ENCODE data around the gene MACROD1.

MACROD1 gene

DNA sequence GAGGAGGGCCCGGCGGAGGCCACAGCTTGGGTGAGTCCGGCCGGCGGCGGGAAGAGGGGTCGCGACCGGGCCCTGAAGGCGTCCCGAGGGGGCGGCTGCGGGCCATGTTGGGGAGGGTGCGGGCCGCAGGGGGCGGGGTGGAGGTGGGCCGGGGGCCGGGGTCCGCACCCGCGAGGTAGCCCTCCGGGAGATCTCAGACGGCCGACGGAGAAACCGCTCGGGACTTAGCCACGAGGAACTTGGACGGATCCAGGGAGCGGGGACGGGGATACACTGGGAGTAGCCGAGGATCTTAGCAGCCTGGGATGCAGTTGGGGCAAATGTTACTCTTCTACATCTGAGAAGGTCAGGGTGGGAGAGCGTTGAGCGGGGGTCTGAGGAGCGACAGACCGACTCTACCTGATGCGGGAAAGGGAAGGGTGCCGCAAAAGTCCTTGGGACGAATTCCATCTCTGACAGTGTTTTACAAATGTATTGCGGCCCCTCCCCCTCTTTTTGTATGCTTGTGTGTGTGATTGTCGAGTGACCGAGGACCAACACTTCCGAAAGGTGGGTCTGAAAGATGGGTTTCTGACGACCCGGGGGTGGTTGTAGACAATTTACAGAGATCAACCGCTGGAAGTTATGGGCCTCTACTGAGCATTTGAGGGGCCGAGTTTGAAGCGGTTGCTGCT lies 20.7 kb upstream of the MACROD1 start:
- TF ChIP-seq, protein P1, sequence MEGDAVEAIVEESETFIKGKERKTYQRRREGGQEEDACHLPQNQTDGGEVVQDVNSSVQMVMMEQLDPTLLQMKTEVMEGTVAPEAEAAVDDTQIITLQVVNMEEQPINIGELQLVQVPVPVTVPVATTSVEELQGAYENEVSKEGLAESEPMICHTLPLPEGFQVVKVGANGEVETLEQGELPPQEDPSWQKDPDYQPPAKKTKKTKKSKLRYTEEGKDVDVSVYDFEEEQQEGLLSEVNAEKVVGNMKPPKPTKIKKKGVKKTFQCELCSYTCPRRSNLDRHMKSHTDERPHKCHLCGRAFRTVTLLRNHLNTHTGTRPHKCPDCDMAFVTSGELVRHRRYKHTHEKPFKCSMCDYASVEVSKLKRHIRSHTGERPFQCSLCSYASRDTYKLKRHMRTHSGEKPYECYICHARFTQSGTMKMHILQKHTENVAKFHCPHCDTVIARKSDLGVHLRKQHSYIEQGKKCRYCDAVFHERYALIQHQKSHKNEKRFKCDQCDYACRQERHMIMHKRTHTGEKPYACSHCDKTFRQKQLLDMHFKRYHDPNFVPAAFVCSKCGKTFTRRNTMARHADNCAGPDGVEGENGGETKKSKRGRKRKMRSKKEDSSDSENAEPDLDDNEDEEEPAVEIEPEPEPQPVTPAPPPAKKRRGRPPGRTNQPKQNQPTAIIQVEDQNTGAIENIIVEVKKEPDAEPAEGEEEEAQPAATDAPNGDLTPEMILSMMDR (IDR thresholded peaks at IDR 0.05; ENCODE audit: unreplicated experiment in 3 of 3), result no peak
- Mint-ChIP-seq H3K27me3 (ENCODE audit: low read depth) (peaks cover 2% of the 10 kb centered on the region), H3K27ac (peak overlapping the region in 1 of 3 experiments; percentile 72), H3K9me3 (no peaks in the 10 kb centered on the region), H3K36me3 (ENCODE audit: low read depth) (peaks cover 9% of the 10 kb centered on the region), H3K4me1 (peaks cover 26% of the 10 kb centered on the region), H3K4me3 (no peak overlapping the region)

DNA sequence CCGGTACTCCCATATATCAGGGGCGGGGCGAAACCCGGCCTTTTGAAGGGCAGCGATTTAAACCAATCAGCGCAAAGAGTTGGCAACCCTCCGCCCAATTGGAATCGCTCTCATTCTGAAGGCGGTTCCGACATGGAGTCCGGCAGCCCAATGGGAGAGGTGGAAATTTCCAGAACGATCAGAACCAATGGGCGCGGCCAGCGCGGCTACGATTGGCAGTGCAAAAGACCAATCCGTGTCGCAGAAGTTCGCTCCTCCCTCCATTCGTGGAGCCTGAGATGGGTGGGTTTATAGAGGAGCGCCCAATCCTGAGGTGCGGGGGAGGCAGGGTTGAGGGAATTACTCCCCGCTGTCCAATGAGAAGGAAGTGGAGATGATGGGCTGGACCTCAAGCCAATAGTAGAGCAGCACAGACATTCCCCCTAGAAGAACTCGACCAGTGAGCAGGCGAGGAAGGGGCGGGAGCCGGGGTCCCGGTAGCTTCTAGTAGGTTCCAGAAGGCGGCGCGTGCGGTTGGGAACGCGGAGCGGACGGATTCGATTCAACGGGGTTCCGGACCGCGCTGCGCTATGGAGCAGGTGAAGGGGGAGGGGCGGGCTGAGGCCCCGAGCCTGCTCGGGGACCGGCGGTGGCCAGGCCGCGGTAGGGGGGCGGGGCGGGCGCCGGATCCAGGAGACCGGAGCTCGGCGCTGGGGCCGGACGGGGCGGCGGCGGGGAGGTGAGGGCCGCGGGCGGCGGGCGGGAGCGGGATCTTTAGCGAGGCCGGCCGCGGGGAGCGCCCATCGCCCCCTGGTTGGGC lies 20.0 kb upstream of the MACROD1 start, which contains the start of gene STIP1:
Gene STIP1 (plus strand): TSS at position 479 of the 799 bp plus-strand sequence. CDS start 91 bp downstream, at position 570.
- Mint-ChIP-seq H3K27ac (peak within 1 kb of the TSS; percentile 94 to 99 (median 95)), H3K4me1 (peaks cover 33% of the 10 kb centered on the region), H3K27me3 (ENCODE audit: low read depth) (peaks cover 4% of the 10 kb centered on the region), H3K4me3 (peak within 1 kb of the TSS; percentile 93 to 95 (median 95)), H3K9me3 (no peaks in the 10 kb centered on the region), H3K36me3 (ENCODE audit: low read depth) (peaks cover 9% of the 10 kb centered on the region)
- TF ChIP-seq, protein P1 (IDR thresholded peaks at IDR 0.05; ENCODE audit: unreplicated experiment in 3 of 3), result peak in 2 of 3 experiments; percentile 24 to 35

DNA sequence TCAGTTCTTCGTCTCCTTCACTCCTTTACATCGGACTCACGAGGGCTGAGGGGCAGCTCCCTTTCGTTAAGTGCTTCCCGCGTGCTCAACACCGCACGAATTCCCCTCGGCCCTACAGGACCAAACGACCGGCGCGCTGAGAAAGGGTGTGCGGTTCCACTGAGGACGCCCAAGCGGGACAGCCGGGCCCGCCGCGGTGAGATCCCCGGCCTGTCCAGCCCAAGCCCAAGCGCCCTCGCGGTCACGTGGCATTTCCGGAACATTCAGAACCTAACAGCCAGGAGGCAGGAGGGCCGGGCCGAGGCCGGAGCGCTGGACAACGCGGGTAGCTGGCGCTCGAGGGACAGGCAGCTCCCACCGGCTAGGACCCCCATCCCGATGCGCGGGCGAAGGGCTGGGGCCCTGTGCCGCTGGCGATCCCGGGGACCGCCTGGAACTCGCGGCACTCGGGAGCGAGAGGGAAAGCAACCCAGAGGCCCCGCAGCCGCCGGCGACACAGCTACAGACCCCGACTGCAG lies 19.3 kb upstream of the MACROD1 start:
- Mint-ChIP-seq H3K9me3 (no peaks in the 10 kb centered on the region), H3K27ac (peak overlapping the region; percentile 94 to 99 (median 95)), H3K27me3 (ENCODE audit: low read depth) (peaks cover 4% of the 10 kb centered on the region), H3K36me3 (ENCODE audit: low read depth) (peaks cover 4% of the 10 kb centered on the region), H3K4me1 (peaks cover 38% of the 10 kb centered on the region), H3K4me3 (peak overlapping the region; percentile 93 to 95 (median 95))
- TF ChIP-seq, protein P1 (IDR thresholded peaks at IDR 0.05; ENCODE audit: unreplicated experiment in 3 of 3), result peak; percentile 36 to 48 (median 40)

DNA sequence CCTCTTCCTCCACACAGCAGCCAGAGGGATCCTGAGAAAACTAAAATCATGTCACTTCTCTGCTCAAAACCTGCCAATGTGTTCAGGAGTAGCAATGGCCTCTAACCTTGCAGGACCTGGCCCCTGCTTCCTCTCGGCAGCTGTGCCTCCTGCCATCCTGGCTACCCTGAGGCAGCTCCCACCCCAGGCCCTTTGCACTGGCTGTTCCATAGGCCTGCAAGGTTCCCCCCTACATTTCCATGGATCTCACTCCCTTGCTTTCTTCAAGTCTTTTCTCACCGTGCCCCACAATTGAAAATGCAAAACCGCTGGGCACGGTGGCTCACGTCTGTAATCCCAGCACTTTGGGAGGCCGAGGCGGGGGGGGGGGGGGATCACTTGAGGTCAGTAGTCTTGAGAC lies 18.0 kb upstream of the MACROD1 start:
- Mint-ChIP-seq H3K4me1 (peaks cover 34% of the 10 kb centered on the region), H3K9me3 (no peaks in the 10 kb centered on the region), H3K27me3 (ENCODE audit: low read depth) (peaks cover 4% of the 10 kb centered on the region), H3K27ac (peak overlapping the region in 2 of 3 experiments; percentile 35 to 38), H3K36me3 (ENCODE audit: low read depth) (no peaks in the 10 kb centered on the region), H3K4me3 (peak overlapping the region; percentile 65 to 80 (median 75))
- TF ChIP-seq, protein P1 (IDR thresholded peaks at IDR 0.05; ENCODE audit: unreplicated experiment in 3 of 3), result no peak

DNA sequence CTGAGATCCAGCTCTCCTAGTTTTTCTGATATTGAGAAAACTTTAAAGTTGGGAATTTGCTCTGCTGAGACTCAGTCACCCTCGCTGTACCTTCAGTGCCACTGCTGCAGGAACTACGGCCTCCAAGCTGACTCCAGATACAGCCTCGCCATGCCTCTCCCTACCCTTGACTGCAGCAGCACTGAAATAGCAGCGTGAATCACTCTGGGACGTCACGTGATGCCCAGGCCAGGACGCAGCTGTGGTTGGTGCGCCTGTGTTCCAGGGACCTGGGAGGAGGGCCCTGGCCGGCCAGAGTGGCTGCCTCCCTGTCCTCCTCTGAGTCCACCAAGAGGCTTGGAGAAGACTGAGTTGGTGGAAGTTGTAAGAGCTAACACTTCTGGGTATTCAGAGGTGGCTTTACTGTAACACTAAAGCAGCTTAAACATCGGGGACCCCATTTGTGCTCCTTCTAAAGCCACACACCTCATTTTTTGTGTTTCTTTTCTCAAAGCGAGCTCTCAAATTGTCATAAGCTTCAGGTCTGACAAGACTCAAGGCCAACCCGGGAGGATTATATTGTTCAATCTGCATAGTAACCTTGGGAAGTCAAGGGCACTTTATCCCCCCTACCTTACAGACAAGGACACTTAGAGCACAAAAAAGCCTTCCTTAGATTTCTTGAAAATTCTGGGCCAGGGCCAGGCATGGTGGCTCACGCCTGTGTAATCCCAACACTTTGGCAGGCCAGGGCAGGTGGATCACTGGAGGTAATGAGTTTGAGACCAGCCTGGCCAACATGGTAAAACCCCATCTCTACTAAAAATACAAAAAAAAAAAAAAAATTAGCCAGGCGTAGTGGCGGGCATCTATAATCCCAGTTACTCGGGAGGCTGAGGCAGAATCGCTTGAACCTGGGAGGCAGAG lies 15.8 kb upstream of the MACROD1 start:
- TF ChIP-seq, protein P1 (IDR thresholded peaks at IDR 0.05; ENCODE audit: unreplicated experiment in 3 of 3), result no peak
- Mint-ChIP-seq H3K27ac (peak overlapping the region; percentile 81 to 91 (median 90)), H3K4me1 (peaks cover 34% of the 10 kb centered on the region), H3K27me3 (ENCODE audit: low read depth) (peaks cover 4% of the 10 kb centered on the region), H3K4me3 (peak overlapping the region; percentile 42 to 79 (median 59)), H3K9me3 (no peaks in the 10 kb centered on the region), H3K36me3 (ENCODE audit: low read depth) (peaks cover 4% of the 10 kb centered on the region)

Data from nephron (organoid).